Kidney epithelial cell (primary cell): ENCODE data around the gene STRA8. TPM values are rescaled to one million over a fixed set of nuclear protein-coding genes. Genes with fewer than 3 reads are reported as not detected.

Experiments
- DNase-seq: peaks from one replicate; pipeline ENCODE4 v3.0.0-alpha.2; 2010; ENCODE audit warnings: low read depth
- H3K27me3 ChIP-seq: 2 replicates; pipeline ENCODE4 v1.6.0; 2011; ENCODE audit warnings: low read length; ENCODE audit not compliant: control insufficient read depth, insufficient read depth
- H3K36me3 ChIP-seq: 2 replicates; pipeline ENCODE4 v1.5.1; 2011; ENCODE audit warnings: low read length; ENCODE audit not compliant: control insufficient read depth, insufficient read depth
- H3K4me3 ChIP-seq: 2 replicates; pipeline ENCODE4 v1.5.1; 2011; ENCODE audit warnings: low read depth, mild to moderate bottlenecking, control low read depth, low read length
- CTCF ChIP-seq: IDR thresholded peaks from 2 replicates; pipeline ENCODE4 v1.5.1; 2011; ENCODE audit warnings: mild to moderate bottlenecking, moderate library complexity, low read length, control low read depth, inconsistent platforms; ENCODE audit not compliant: insufficient read depth, poor library complexity, severe bottlenecking
- total RNA-seq: library from RNA; depleted of rRNA; stranded (reverse); fragments of >200 nt; gene quantifications from 2 replicates; pipeline ENCODE4 v1.2.3, GENCODE V29; 2015

Gene STRA8
- total RNA-seq, 1 donor from 2014 or later = not detected

- H3K27me3 ChIP-seq = no peaks in the 10 kb centered on the region
- H3K36me3 ChIP-seq = no peaks in the 10 kb centered on the region
- H3K4me3 ChIP-seq = no peak overlapping the region
- no peak for TF ChIP-seq CTCF
- no peak for DNase-seq
Observed at GRCh38 chr7:135299235-135299634, 65.6 kb downstream of the STRA8 start.

- no peak for DNase-seq
- no peak for TF ChIP-seq CTCF
- no peaks in the 10 kb centered on the region for H3K36me3 ChIP-seq
- H3K27me3 ChIP-seq = no peaks in the 10 kb centered on the region
- H3K4me3 ChIP-seq = no peak overlapping the region
Observed at GRCh38 chr7:135300913-135301765, 67.5 kb downstream of the STRA8 start.

Other genes starting within 250 kb of the STRA8 start
- gene AGBL3, start 247.3 kb upstream of the STRA8 start, total RNA-seq = 1.0 and 1.6 TPM in 2 replicates
- 0.75 and 1.8 TPM in 2 replicates for gene TMEM140, start 85.8 kb upstream of the STRA8 start, total RNA-seq
- gene CYREN, start 63.1 kb upstream of the STRA8 start, total RNA-seq = 74.2 and 76.5 TPM in 2 replicates
- gene WDR91, start 22.3 kb upstream of the STRA8 start, total RNA-seq = 8.5 and 14.1 TPM in 2 replicates